H1 (cell line): Measurements from ENCODE around the gene RPTOR. TPM values are rescaled to one million over a fixed set of nuclear protein-coding genes. Genes with fewer than 3 reads are reported as not detected.
A peak's percentile ranks its signal among the peaks of the same experiment; 100 is the strongest.

ENCODE experiments used
- CTCF ChIA-PET: fragments of 300-600 bp; sonication (Branson Sonifier 250); formaldehyde crosslinking; loops from one replicate; lab custom pipeline; 2021; ENCODE audit not compliant: partially characterized antibody; lab: Charles Lee
- POLR2A ChIA-PET: fragments of 300-600 bp; sonication (Branson Sonifier 250); formaldehyde crosslinking; loops from one replicate; lab custom pipeline; 2021; ENCODE audit warnings: inconsistent platforms; ENCODE audit not compliant: partially characterized antibody; lab: Charles Lee
- DNase-seq, 2 experiments: peaks; one replicate each; pipeline versions ENCODE4 v3.0.0 to v3.0.0-alpha.2; 2010 to 2022; ENCODE audit warnings: low spot score in 2 of 2, low read depth in 1 of 2, mixed read lengths in 1 of 2
- FAIRE-seq: peaks from 2 replicates; lab custom pipeline; 2011; peaks lifted over from hg19 to GRCh38; lab: Jason Lieb, UNC
- H2AFZ ChIP-seq: 2 replicates; pipeline ENCODE4 v1.8.1; 2012; ENCODE audit warnings: low read length, inconsistent platforms
- H2AK5ac ChIP-seq: 2 replicates; pipeline ENCODE4 v1.6.1; 2013; ENCODE audit warnings: low read depth, low read length
- H2BK120ac ChIP-seq: replicated peaks from 2 replicates; pipeline ENCODE3; 2013; ENCODE audit warnings: low read depth, low read length, inconsistent platforms
- H2BK12ac ChIP-seq: 2 replicates; pipeline ENCODE4 v1.6.1; 2013; ENCODE audit warnings: low read depth, low read length
- H2BK15ac ChIP-seq: 2 replicates; pipeline ENCODE4 v1.6.1; 2013; ENCODE audit warnings: low read length
- H2BK20ac ChIP-seq: 2 replicates; pipeline ENCODE4 v1.6.1; 2013; ENCODE audit warnings: low read length
- H2BK5ac ChIP-seq: 2 replicates; pipeline ENCODE4 v1.6.1; 2013; ENCODE audit warnings: low read depth, low read length
- H3K14ac ChIP-seq: 2 replicates; pipeline ENCODE4 v1.6.1; 2013; ENCODE audit warnings: inconsistent platforms; ENCODE audit not compliant: insufficient read length
- H3K18ac ChIP-seq: 2 replicates; pipeline ENCODE4 v1.6.1; 2013; ENCODE audit warnings: low read length; ENCODE audit errors: extremely low read depth
- H3K23ac ChIP-seq: 2 replicates; pipeline ENCODE4 v1.6.1; 2013; ENCODE audit warnings: inconsistent platforms; ENCODE audit not compliant: insufficient read length
- H3K23me2 ChIP-seq: 2 replicates; pipeline ENCODE4 v1.6.1; 2013; ENCODE audit warnings: low read depth, low read length
- H3K27ac ChIP-seq: 2 replicates; pipeline ENCODE4 v1.6.1; 2011; ENCODE audit warnings: low read depth, low read length, inconsistent platforms
- H3K27me3 ChIP-seq, 4 experiments: replicated peaks in 1 of 4; 1 replicate in 1 of 4; 2 replicates in 3 of 4; pipeline versions ENCODE4 v1.6.1 to v1.8.1; 2011 to 2013; ENCODE audit warnings: low read length in 3 of 4, mild to moderate bottlenecking in 3 of 4, inconsistent platforms in 2 of 4, mixed read lengths in 2 of 4, moderate library complexity in 1 of 4; ENCODE audit not compliant: control insufficient read depth in 3 of 4, insufficient read depth in 3 of 4; ENCODE audit errors: extremely low read depth in 1 of 4
- H3K36me3 ChIP-seq, 4 experiments: 2 replicates each; pipeline versions ENCODE4 v1.6.1 to v1.8.1; 2011 to 2013; ENCODE audit warnings: mild to moderate bottlenecking in 4 of 4, low read length in 3 of 4, moderate library complexity in 2 of 4, control low read depth in 1 of 4, inconsistent platforms in 1 of 4; ENCODE audit not compliant: insufficient read depth in 4 of 4, control insufficient read depth in 2 of 4
- H3K4ac ChIP-seq: replicated peaks from 2 replicates; pipeline ENCODE3; 2013; ENCODE audit warnings: low read length, low read depth, mixed read lengths, inconsistent platforms; ENCODE audit not compliant: insufficient read length
- H3K4me1 ChIP-seq, 4 experiments: replicated peaks in 1 of 4; 1 replicate in 1 of 4; 2 replicates in 3 of 4; pipeline versions ENCODE4 v1.6.1 to v1.8.1; 2011 to 2013; ENCODE audit warnings: low read length in 3 of 4, inconsistent platforms in 2 of 4, mixed read lengths in 1 of 4; ENCODE audit not compliant: insufficient read depth in 4 of 4, control insufficient read depth in 3 of 4
- H3K4me2 ChIP-seq, 2 experiments: 2 replicates each; pipeline versions ENCODE4 v1.6.1 to v1.8.1; 2011 to 2013; ENCODE audit warnings: low read depth in 2 of 2, low read length in 2 of 2, control low read depth in 1 of 2, inconsistent platforms in 1 of 2, mild to moderate bottlenecking in 1 of 2; ENCODE audit not compliant: insufficient read depth in 1 of 2
- H3K4me3 ChIP-seq, 4 experiments: fragments of 200-600, 300-600 bp in 1 of 4; sonication (generic), shearing (Covaris generic), sonication (Bioruptor Twin) in 1 of 4; 2 replicates each; pipeline versions ENCODE4 v1.5.1 to v1.8.1; 2011 to 2016; ENCODE audit warnings: low read length in 4 of 4, low read depth in 3 of 4, control low read depth in 2 of 4, inconsistent platforms in 2 of 4, mild to moderate bottlenecking in 2 of 4, mixed read lengths in 1 of 4, moderate library complexity in 1 of 4; ENCODE audit not compliant: insufficient read depth in 2 of 4; ENCODE audit errors: extremely low read depth in 1 of 4
- H3K56ac ChIP-seq: replicated peaks from 2 replicates; pipeline ENCODE3; 2013; ENCODE audit warnings: low read depth, mild to moderate bottlenecking, mixed read lengths, low read length, inconsistent platforms; ENCODE audit not compliant: insufficient read length
- H3K79me1 ChIP-seq: 2 replicates; pipeline ENCODE4 v1.6.1; 2013; ENCODE audit warnings: low read depth, low read length, control low read depth
- H3K79me2 ChIP-seq, 2 experiments: 2 replicates each; pipeline versions ENCODE4 v1.6.1 to v1.8.1; 2012 to 2013; ENCODE audit warnings: low read length in 2 of 2, mild to moderate bottlenecking in 2 of 2, inconsistent platforms in 1 of 2; ENCODE audit not compliant: insufficient read depth in 2 of 2, control insufficient read depth in 1 of 2
- H3K9ac ChIP-seq, 4 experiments: replicated peaks in 1 of 4; 1 replicate in 1 of 4; 2 replicates in 3 of 4; pipeline versions ENCODE4 v1.6.1 to v1.8.1; 2011 to 2013; ENCODE audit warnings: low read depth in 3 of 4, low read length in 3 of 4, control low read depth in 2 of 4, mild to moderate bottlenecking in 2 of 4, moderate library complexity in 2 of 4, inconsistent platforms in 1 of 4; ENCODE audit errors: extremely low read depth in 1 of 4
- H3K9me3 ChIP-seq, 2 experiments: 2 replicates each; pipeline versions ENCODE4 v1.6.1 to v1.8.1; 2012 to 2013; ENCODE audit warnings: mild to moderate bottlenecking in 2 of 2, moderate library complexity in 2 of 2, control low read depth in 1 of 2, inconsistent platforms in 1 of 2, low read depth in 1 of 2, low read length in 1 of 2, mixed read lengths in 1 of 2; ENCODE audit not compliant: insufficient read depth in 2 of 2
- H4K20me1 ChIP-seq, 2 experiments: replicated peaks in 1 of 2; 2 replicates each; pipeline versions ENCODE3 to v1.8.1; 2011 to 2013; ENCODE audit warnings: inconsistent platforms in 2 of 2, low read length in 2 of 2, mild to moderate bottlenecking in 1 of 2; ENCODE audit not compliant: insufficient read depth in 2 of 2, control insufficient read depth in 1 of 2
- H4K5ac ChIP-seq: 2 replicates; pipeline ENCODE4 v1.6.1; 2013; ENCODE audit warnings: low read length, low read depth, mixed read lengths, inconsistent platforms; ENCODE audit not compliant: insufficient read length
- H4K8ac ChIP-seq: 2 replicates; pipeline ENCODE4 v1.8.0; 2013; ENCODE audit warnings: mild to moderate bottlenecking, moderate library complexity, low read length, inconsistent platforms; ENCODE audit not compliant: insufficient read depth; ENCODE audit errors: extremely low read depth
- H4K91ac ChIP-seq: replicated peaks from 2 replicates; pipeline ENCODE3; 2013; ENCODE audit warnings: low read length, mixed read lengths, inconsistent platforms; ENCODE audit not compliant: insufficient read length
- BACH1 ChIP-seq: IDR thresholded peaks from 2 replicates; pipeline ENCODE4 v1.6.1; 2012; ENCODE audit warnings: low read length, improper control_type of control experiment
- CHD1 ChIP-seq: IDR thresholded peaks from 2 replicates; pipeline ENCODE4 v1.6.1; 2012; ENCODE audit warnings: low read depth, low read length, improper control_type of control experiment
- EZH2 ChIP-seq: fragments of 200-600 bp; sonication (generic); IDR thresholded peaks from 2 replicates; pipeline ENCODE4 v1.7.1; 2012; ENCODE audit warnings: low read depth, mild to moderate bottlenecking, moderate library complexity, low read length, inconsistent platforms; ENCODE audit not compliant: severe bottlenecking
- GTF2F1 ChIP-seq: IDR thresholded peaks from 2 replicates; pipeline ENCODE4 v1.6.1; 2012; ENCODE audit warnings: low read depth, low read length, improper control_type of control experiment, borderline replicate concordance
- JUND ChIP-seq: IDR thresholded peaks from 2 replicates; pipeline ENCODE4 v1.6.1; 2011; ENCODE audit warnings: mild to moderate bottlenecking, improper control_type of control experiment, low read length
- MAFK ChIP-seq: IDR thresholded peaks from 2 replicates; pipeline ENCODE4 v1.6.1; 2012; ENCODE audit warnings: low read depth, mild to moderate bottlenecking, improper control_type of control experiment, low read length
- NRF1 ChIP-seq: IDR thresholded peaks from 2 replicates; pipeline ENCODE4 v1.6.1; 2011; ENCODE audit warnings: mild to moderate bottlenecking, low read depth, low read length, improper control_type of control experiment
- SUZ12 ChIP-seq: fragments of 200-600 bp; sonication (generic); IDR thresholded peaks from 2 replicates; pipeline ENCODE4 v1.6.1; 2012; ENCODE audit warnings: mild to moderate bottlenecking, inconsistent platforms, low read length, moderate library complexity, mixed read lengths
- TAF7 ChIP-seq: optimal IDR thresholded peaks from 2 replicates; pipeline ENCODE3; 2011; ENCODE audit warnings: low read depth, mild to moderate bottlenecking, inconsistent platforms, low read length, moderate library complexity, borderline replicate concordance
- YY1 ChIP-seq: IDR thresholded peaks from 2 replicates; pipeline ENCODE4 v1.6.1; 2011; ENCODE audit warnings: low read depth, mild to moderate bottlenecking, low read length
- ZNF274 ChIP-seq: IDR thresholded peaks from 2 replicates; pipeline ENCODE4 v1.7.0; 2012; ENCODE audit warnings: low read length, borderline replicate concordance; ENCODE audit errors: extremely low read depth
- WGBS, 2 experiments: shearing (Covaris generic) in 1 of 2; methylation state at CpG; one replicate each; pipeline versions ENCODE4 v1.1.6 to v1.1.7; 2013 to 2015; ENCODE audit warnings: low lambda C conversion rate in 2 of 2, mixed read lengths in 2 of 2, inconsistent platforms in 1 of 2, low coverage in 1 of 2, missing lambda C conversion rate in 1 of 2; ENCODE audit not compliant: insufficient replicate concordance in 2 of 2, insufficient coverage in 1 of 2, insufficient read length in 1 of 2; ENCODE audit errors: extremely low coverage in 1 of 2, missing lambda C conversion rate in 1 of 2; 5-methylcytosine and 5-hydroxymethylcytosine counted together
- polyA plus RNA-seq, 7 experiments: library from polyadenylated mRNA; depleted of rRNA in 3 of 7; stranded (reverse) in 5 of 7; unstranded in 2 of 7; fragments of >200 nt in 5 of 7; fragments of 200-250 nt in 2 of 7; gene quantifications; 1 replicate in 5 of 7; 2 replicates in 1 of 7; 4 replicates in 1 of 7; pipeline versions ENCODE4 v1.2.1 to v1.2.3, GENCODE V29; 2011 to 2013; ENCODE audit warnings: missing spikeins in 2 of 7, mixed read lengths in 2 of 7
- total RNA-seq: library from RNA; stranded (reverse); fragmentation: NEBNext Ultra II Directional; extraction: Animal tissue kit (Norgen Biotek cat#: 25700); gene quantifications from 2 replicates; pipeline ENCODE4 v1.2.1, GENCODE V29; 2021
- TF ChIP-seq, protein P1 (sequence below), 3 experiments: IDR thresholded peaks; 1 replicate in 2 of 3; 2 replicates in 1 of 3; pipeline versions ENCODE4 v1.5.1 to v1.6.1; 2011; ENCODE audit warnings: low read length in 3 of 3, mild to moderate bottlenecking in 3 of 3, inconsistent platforms in 2 of 3, low read depth in 1 of 3, moderate library complexity in 1 of 3; ENCODE audit not compliant: insufficient read depth in 1 of 3; ENCODE audit errors: control extremely low read depth in 1 of 3

Gene RPTOR
- total and polyA plus RNA-seq, 2 of the 8 experiments (the other 6 are each of a cell fraction or from before 2014, with no cell fraction given), result 6.9 to 28.7 TPM

GRCh38 chr17:80870401-80870800, 325.8 kb downstream of the RPTOR start:
- Histone ChIP-seq H3K23me2 (no peaks in the 10 kb centered on the region; the same call in 1 of the 2 replicates), H3K4me3 (no peak overlapping the region), H3K14ac (no peak overlapping the region), H4K91ac (no peak overlapping the region), H3K23ac (no peak overlapping the region), H2AK5ac (no peak overlapping the region), H3K36me3 (no peaks in the 10 kb centered on the region), H3K27ac (no peak overlapping the region), H3K27me3 (no peaks in the 10 kb centered on the region), H3K79me1 (no peaks in the 10 kb centered on the region), H4K5ac (no peak overlapping the region), H2BK120ac (no peak overlapping the region), H4K8ac (peak overlapping the region; percentile 9; the same call in 1 of the 2 replicates), H2BK5ac (no peak overlapping the region), H3K18ac (peak overlapping the region; percentile 43; the same call in 1 of the 2 replicates), H3K79me2 (no peaks in the 10 kb centered on the region), H3K9ac (no peak overlapping the region), H3K9me3 (no peaks in the 10 kb centered on the region), H2AFZ (no peak overlapping the region), H3K4ac (no peak overlapping the region), H3K4me1 (peaks cover 4 to 21% (median 14%) of the 10 kb centered on the region in 4 experiments), H3K4me2 (no peak overlapping the region), H2BK12ac (0 out of 2 replicates have a peak overlapping the region, but pooled peaks have one; percentile 20), H3K56ac (no peak overlapping the region), H2BK20ac (no peak overlapping the region), H2BK15ac (no peak overlapping the region), H4K20me1 (no peaks in the 10 kb centered on the region)
- FAIRE-seq (no peak), DNase-seq (no peak)
- POLR2A ChIA-PET, result no interaction called here
- TF ChIP-seq, protein P1, sequence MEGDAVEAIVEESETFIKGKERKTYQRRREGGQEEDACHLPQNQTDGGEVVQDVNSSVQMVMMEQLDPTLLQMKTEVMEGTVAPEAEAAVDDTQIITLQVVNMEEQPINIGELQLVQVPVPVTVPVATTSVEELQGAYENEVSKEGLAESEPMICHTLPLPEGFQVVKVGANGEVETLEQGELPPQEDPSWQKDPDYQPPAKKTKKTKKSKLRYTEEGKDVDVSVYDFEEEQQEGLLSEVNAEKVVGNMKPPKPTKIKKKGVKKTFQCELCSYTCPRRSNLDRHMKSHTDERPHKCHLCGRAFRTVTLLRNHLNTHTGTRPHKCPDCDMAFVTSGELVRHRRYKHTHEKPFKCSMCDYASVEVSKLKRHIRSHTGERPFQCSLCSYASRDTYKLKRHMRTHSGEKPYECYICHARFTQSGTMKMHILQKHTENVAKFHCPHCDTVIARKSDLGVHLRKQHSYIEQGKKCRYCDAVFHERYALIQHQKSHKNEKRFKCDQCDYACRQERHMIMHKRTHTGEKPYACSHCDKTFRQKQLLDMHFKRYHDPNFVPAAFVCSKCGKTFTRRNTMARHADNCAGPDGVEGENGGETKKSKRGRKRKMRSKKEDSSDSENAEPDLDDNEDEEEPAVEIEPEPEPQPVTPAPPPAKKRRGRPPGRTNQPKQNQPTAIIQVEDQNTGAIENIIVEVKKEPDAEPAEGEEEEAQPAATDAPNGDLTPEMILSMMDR (IDR thresholded peaks at IDR 0.05; ENCODE audit: control extremely low read depth in 1 of 3, insufficient read depth in 1 of 3, low read depth in 1 of 3, low read length in 3 of 3), result no peak
- TF ChIP-seq SUZ12 (no peak), CHD1 (no peak), ZNF274 (no peak), JUND (no peak), MAFK (no peak), NRF1 (no peak), YY1 (no peak), TAF7 (no peak), GTF2F1 (no peak), EZH2 (no peak), BACH1 (no peak)
- 86 to 100% methylated on average over 1 to 8 of the region's 8 CpGs for WGBS, 2 experiments
- CTCF ChIA-PET, result no interaction called here
